ENCODE results near the gene DNAH7. TPM values are rescaled to one million over a fixed set of nuclear protein-coding genes. Genes with fewer than 3 reads are reported as not detected.
"Not testable (repeated sequence)": the region's sequence is repeated elsewhere in the genome, so short reads cannot be mapped to it uniquely, and the experiment has no call there.

DNAH7 gene
- total RNA-seq, 6 donors from 2014 or later: 1.6 to 33.5 (median 7.8) TPM

DNA sequence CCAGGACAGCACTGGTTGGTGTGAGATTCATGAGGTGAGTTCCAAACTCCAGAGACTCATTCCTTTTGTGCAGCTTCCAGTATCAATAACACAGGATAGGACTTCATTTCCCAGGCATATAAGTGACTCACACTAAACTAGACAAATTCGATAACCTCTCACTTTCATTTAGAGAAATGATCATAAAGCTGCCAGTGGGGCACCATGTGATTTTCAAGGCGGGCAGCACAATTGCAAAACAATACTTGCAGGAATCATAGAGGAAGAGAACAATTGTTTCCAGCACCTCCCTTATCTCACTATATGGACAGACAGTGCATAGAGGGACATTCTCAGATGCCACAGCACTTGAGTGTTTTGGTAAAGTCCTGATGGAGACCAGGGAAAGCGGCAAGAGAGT lies 31.3 kb upstream of the DNAH7 start:
- Histone ChIP-seq H3K4me1 (no peaks in the 10 kb centered on the region), H3K27ac (no peak overlapping the region), H3K4me3 (no peak overlapping the region), H3K36me3 (no peaks in the 10 kb centered on the region), H3K9me3 (no peaks in the 10 kb centered on the region), H3K27me3 (no peaks in the 10 kb centered on the region)
- WGBS, 2 donors: 77 to 85% methylated on average over 3 of the region's 3 CpGs
- TF ChIP-seq EP300 (IDR thresholded peaks at IDR 0.05) (no peak), POLR2AphosphoS5 (IDR thresholded peaks at IDR 0.05) (no peak), CTCF (IDR thresholded peaks at IDR 0.05) (no peak), POLR2A (IDR thresholded peaks at IDR 0.05) (no peak)
- ATAC-seq (ENCODE audit: low FRiP score in 2 of 2) (no peak), DNase-seq (no peak)

DNA sequence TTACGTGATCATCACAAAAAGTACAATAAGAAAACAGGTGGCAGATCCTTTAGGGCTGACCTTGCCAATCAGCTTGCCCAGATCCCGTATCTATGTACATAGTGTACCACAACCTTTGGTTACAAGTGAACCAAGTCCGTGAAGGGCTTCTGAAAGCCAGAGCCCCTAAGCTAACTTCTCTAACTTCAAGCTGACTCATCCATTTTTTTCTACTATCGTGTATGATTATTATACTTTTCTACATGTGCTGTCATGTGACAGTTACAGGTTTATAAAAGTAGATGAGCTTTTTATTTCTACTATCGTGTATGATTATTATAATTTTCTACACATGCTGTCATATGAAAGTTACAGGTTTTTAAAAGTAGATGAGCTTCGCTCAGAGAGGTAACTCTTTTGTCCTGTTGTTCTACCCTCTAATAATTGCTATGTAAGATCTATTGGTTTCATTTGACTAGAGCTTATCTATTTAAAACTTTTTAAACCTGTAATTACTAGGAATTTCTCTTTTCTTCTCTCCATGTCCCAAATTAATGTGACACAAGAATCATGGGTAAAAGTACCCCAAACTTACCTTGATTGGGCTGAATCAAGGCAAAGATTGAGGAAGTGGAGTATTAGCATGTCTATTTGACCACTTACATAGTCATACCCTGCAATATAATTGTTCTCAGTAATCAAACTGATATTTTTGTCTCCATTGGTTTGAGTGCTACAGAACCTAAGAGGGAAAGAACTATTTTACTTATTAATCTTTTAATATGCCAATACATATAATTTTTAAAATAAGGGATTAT lies 29.4 kb upstream of the DNAH7 start:
- Histone ChIP-seq H3K27ac (no peak overlapping the region), H3K4me3 (no peak overlapping the region), H3K27me3 (no peaks in the 10 kb centered on the region), H3K4me1 (no peaks in the 10 kb centered on the region), H3K36me3 (no peaks in the 10 kb centered on the region), H3K9me3 (no peaks in the 10 kb centered on the region)
- 88 to 89% methylated on average over 6 of the region's 6 CpGs for WGBS, 2 donors
- TF ChIP-seq POLR2A (IDR thresholded peaks at IDR 0.05) (no peak), CTCF (IDR thresholded peaks at IDR 0.05) (no peak), POLR2AphosphoS5 (IDR thresholded peaks at IDR 0.05) (no peak), EP300 (IDR thresholded peaks at IDR 0.05) (no peak)
- ATAC-seq (ENCODE audit: low FRiP score in 2 of 2) (no peak), DNase-seq (no peak)

DNA sequence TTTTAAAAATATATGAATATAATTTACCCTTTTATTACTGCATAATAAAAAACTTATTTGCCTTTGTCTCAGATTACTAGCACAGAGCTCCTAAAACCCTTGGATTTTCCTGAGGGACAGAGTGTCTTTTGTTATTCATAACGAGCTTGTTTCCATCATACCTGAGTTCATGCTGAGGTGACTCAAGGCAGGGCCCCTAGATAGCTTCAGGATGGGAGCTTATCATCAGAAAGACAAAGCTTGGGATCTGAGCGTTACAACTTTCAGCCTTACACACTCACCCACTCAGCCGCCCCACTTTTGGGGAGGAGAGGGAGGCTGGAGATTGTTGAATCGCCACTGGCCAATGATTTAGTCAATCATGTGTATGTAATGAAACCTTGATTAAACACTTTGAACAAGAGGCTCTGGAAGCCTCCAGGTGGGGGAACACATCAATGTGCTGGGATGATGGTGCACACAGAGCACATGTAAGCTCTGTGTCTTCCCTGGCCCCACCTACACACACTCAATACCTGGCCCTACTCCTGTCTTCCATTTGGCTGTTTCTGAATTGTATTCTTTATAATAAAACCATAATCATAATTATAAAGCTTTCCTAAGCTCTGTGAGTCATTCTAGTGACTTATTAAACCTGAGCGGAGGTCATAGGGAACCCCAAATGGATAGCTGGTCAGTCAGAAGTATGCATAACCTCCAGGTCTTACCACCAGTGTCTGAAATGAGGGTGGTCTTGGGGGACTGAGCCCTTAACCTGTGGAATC lies 28.5 kb upstream of the DNAH7 start:
- Histone ChIP-seq H3K9me3 (no peaks in the 10 kb centered on the region), H3K27ac (no peak overlapping the region), H3K4me3 (no peak overlapping the region), H3K27me3 (no peaks in the 10 kb centered on the region), H3K36me3 (no peaks in the 10 kb centered on the region), H3K4me1 (no peaks in the 10 kb centered on the region)
- no peak for TF ChIP-seq EP300 (IDR thresholded peaks at IDR 0.05)
- no peak for TF ChIP-seq CTCF (IDR thresholded peaks at IDR 0.05)
- no peak for TF ChIP-seq POLR2AphosphoS5 (IDR thresholded peaks at IDR 0.05)
- TF ChIP-seq POLR2A (IDR thresholded peaks at IDR 0.05): no peak
- ATAC-seq (ENCODE audit: low FRiP score in 2 of 2) (no peak), DNase-seq (no peak)
- 65 to 70% methylated on average over 5 of the region's 5 CpGs for WGBS, 2 donors

GRCh38 chr2:196096264-196096663 lies 27.6 kb upstream of the DNAH7 start:
- H3K4me3 ChIP-seq: no peak overlapping the region
- H3K36me3 ChIP-seq: no peaks in the 10 kb centered on the region
- DNase-seq (no peak), ATAC-seq (ENCODE audit: low FRiP score in 2 of 2) (no peak)
- TF ChIP-seq CTCF (IDR thresholded peaks at IDR 0.05) (no peak), EP300 (IDR thresholded peaks at IDR 0.05) (no peak), POLR2A (IDR thresholded peaks at IDR 0.05) (no peak), POLR2AphosphoS5 (IDR thresholded peaks at IDR 0.05) (no peak)
- H3K27ac ChIP-seq: no peak overlapping the region
- no peaks in the 10 kb centered on the region for H3K27me3 ChIP-seq
- 92 to 95% methylated on average over 4 of the region's 4 CpGs for WGBS, 2 donors
- no peaks in the 10 kb centered on the region for H3K4me1 ChIP-seq
- no peaks in the 10 kb centered on the region for H3K9me3 ChIP-seq

- not testable (repeated sequence) for H3K4me1 ChIP-seq; ATAC-seq (ENCODE audit: low FRiP score in 2 of 2); H3K36me3 ChIP-seq; H3K27ac ChIP-seq; H3K4me3 ChIP-seq; DNase-seq; H3K27me3 ChIP-seq; H3K9me3 ChIP-seq
- whole genome bisulfite sequencing, 2 donors: 75 to 94% methylated on average over 3 to 5 of the region's 5 CpGs
Measured at GRCh38 chr2:196089448-196089847, 20.8 kb upstream of the DNAH7 start.
